ENCODE results near the gene HAPSTR1. TPM values are rescaled to one million over a fixed set of nuclear protein-coding genes. Genes with fewer than 3 reads are reported as not detected.

The HAPSTR1 gene
- total and polyA plus RNA-seq, 2 of the 13 experiments (the other 11 are each of a cell fraction or from before 2014, with no cell fraction given), result 25.2 to 83.2 TPM

GRCh38 chr16:9139965-9140364, 48.5 kb downstream of the HAPSTR1 start (continued):
- TF ChIP-seq SOX5 (CRISPR knock-in tag; IDR thresholded peaks at IDR 0.05; ENCODE audit: borderline replicate concordance) (no peak), GABPA (IDR thresholded peaks at IDR 0.05; ENCODE audit: low read depth, low read length) (no peak), GABPA (CRISPR knock-in tag; IDR thresholded peaks at IDR 0.05; ENCODE audit: low read depth) (0 out of 2 replicates have a peak, but pooled peaks have one; percentile 17), TOE1 (CRISPR knock-in tag; IDR thresholded peaks at IDR 0.05) (no peak), FOXK1 (CRISPR knock-in tag; IDR thresholded peaks at IDR 0.05; ENCODE audit: borderline replicate concordance, low read depth) (peak; percentile 13; the same call in 1 of the 2 replicates), ZUFSP (CRISPR knock-in tag; IDR thresholded peaks at IDR 0.05; ENCODE audit: borderline replicate concordance) (no peak)

Other genes starting within 250 kb of the HAPSTR1 start
- 345 and 349 TPM in 2 replicates for gene CARHSP1, start 222.6 kb upstream of the HAPSTR1 start, total RNA-seq (2016; rRNA removed; fragmentation: Illumina TruSeq; extraction: Trizol)
- gene CARHSP1, start 222.6 kb upstream of the HAPSTR1 start, polyA plus RNA-seq (2011; rRNA removed), result 173 and 193 TPM in 2 replicates
- not detected in 2 replicates for gene LITAFD, start 209.3 kb upstream of the HAPSTR1 start, total RNA-seq (2016; rRNA removed; fragmentation: Illumina TruSeq; extraction: Trizol)
- 0.14 TPM in 1 of 2 replicates, not detected in the other for gene LITAFD, start 209.3 kb upstream of the HAPSTR1 start, polyA plus RNA-seq (2011; rRNA removed)
- gene USP7, start 127.7 kb upstream of the HAPSTR1 start, total RNA-seq (2016; rRNA removed; fragmentation: Illumina TruSeq; extraction: Trizol), result 173 and 177 TPM in 2 replicates
- 52.5 and 58.4 TPM in 2 replicates for gene USP7, start 127.7 kb upstream of the HAPSTR1 start, polyA plus RNA-seq (2011; rRNA removed)